Panc1 (cell line): Measurements from ENCODE around the gene SNX27. TPM values are rescaled to one million over a fixed set of nuclear protein-coding genes. Genes with fewer than 3 reads are reported as not detected.
"Not testable (repeated sequence)": the region's sequence is repeated elsewhere in the genome, so short reads cannot be mapped to it uniquely, and the experiment has no call there.

Experiments used
- ATAC-seq: fragments of 200-7000 bp; cut with Tn5 transposase; 2 replicates; pipeline ENCODE4 v1.9.1; 2020; ENCODE audit warnings: mild to moderate bottlenecking, moderate library complexity
- BruUV-seq: library from RNA; stranded (reverse); fragments of 400-500 nt; replicated peaks from 2 replicates; lab custom pipeline; 2021; lab: Mats Ljungman, UMichigan
- CTCF ChIA-PET: fragments of 300-600 bp; sonication (Branson Sonifier 250); formaldehyde crosslinking; loops from one replicate; lab custom pipeline; 2022; ENCODE audit warnings: antibody characterized with exemption; lab: Charles Lee
- POLR2A ChIA-PET: fragments of 300-600 bp; sonication (Branson Sonifier 250); formaldehyde crosslinking; loops from one replicate; lab custom pipeline; 2022; ENCODE audit warnings: antibody characterized with exemption; lab: Charles Lee
- DNase-seq: peaks from one replicate; pipeline ENCODE4 v3.0.0-alpha.2; 2010; ENCODE audit warnings: low read depth, low spot score
- H3K27ac ChIP-seq: 2 replicates; pipeline ENCODE4 v1.5.1; 2011; ENCODE audit warnings: mild to moderate bottlenecking, low read length, inconsistent platforms
- H3K27me3 ChIP-seq: fragments of 200-500 bp; sonication (Bioruptor generic); 2 replicates; pipeline ENCODE4 v1.6.0; 2014; ENCODE audit warnings: low read length, inconsistent platforms; ENCODE audit not compliant: control insufficient read depth, insufficient read depth
- H3K36me3 ChIP-seq: fragments of 200-500 bp; sonication (Bioruptor generic); 2 replicates; pipeline ENCODE4 v1.5.1; 2014; ENCODE audit warnings: inconsistent platforms, mild to moderate bottlenecking, low read length, moderate library complexity; ENCODE audit not compliant: control insufficient read depth, insufficient read depth
- H3K4me1 ChIP-seq: 2 replicates; pipeline ENCODE4 v1.5.1; 2011; ENCODE audit warnings: inconsistent platforms, mild to moderate bottlenecking, low read length, moderate library complexity; ENCODE audit not compliant: control insufficient read depth, insufficient read depth
- H3K4me3 ChIP-seq, 2 experiments: 2 replicates each; pipeline ENCODE4 v1.5.1; 2011 to 2012; ENCODE audit warnings: low read depth in 2 of 2, low read length in 2 of 2, mild to moderate bottlenecking in 2 of 2, inconsistent platforms in 1 of 2, moderate library complexity in 1 of 2
- H3K9me3 ChIP-seq: fragments of 200-500 bp; sonication (Bioruptor generic); 2 replicates; pipeline ENCODE4 v1.5.1; 2014; ENCODE audit warnings: low read depth, mild to moderate bottlenecking, inconsistent platforms, low read length, moderate library complexity; ENCODE audit not compliant: control insufficient read depth, insufficient read depth
- POLR2AphosphoS5 ChIP-seq: IDR thresholded peaks from 2 replicates; pipeline ENCODE4 v1.6.1; 2012; ENCODE audit warnings: mild to moderate bottlenecking, low read depth, low read length, moderate library complexity
- SIN3A ChIP-seq: IDR thresholded peaks from 2 replicates; pipeline ENCODE4 v1.6.1; 2012; ENCODE audit warnings: low read depth, mild to moderate bottlenecking, low read length, moderate library complexity, borderline replicate concordance; ENCODE audit not compliant: insufficient read depth
- TCF7L2 ChIP-seq: IDR thresholded peaks from 2 replicates; pipeline ENCODE4 v1.6.1; 2011; ENCODE audit warnings: mild to moderate bottlenecking, low read depth, low read length, inconsistent platforms
- in situ Hi-C: cut with HindIII; loops from 2 replicates; pipeline ENCODE4 v1.10.0; 2016; ENCODE audit warnings: low sequenced_read_pairs, low pct_unique_long_range_greater_than_20kb
- intact Hi-C: fragments of 100-400 bp; cut with micrococcal nuclease; formaldehyde crosslinking; loops from one replicate; pipeline ENCODE4 v1.10.0; 2022; ENCODE audit not compliant: unreplicated experiment
- total RNA-seq: library from RNA; stranded (reverse); gene quantifications from one replicate; pipeline ENCODE4 v1.2.1, GENCODE V29; 2021; ENCODE audit not compliant: unreplicated experiment
- TF ChIP-seq, protein P1 (sequence below): fragments of 450-650 bp; IDR thresholded peaks from 2 replicates; pipeline ENCODE4 v1.5.1; 2017; ENCODE audit warnings: mild to moderate bottlenecking
- TF ChIP-seq, protein P2 (sequence below), 2 experiments: IDR thresholded peaks; 2 replicates each; pipeline ENCODE4 v1.6.1; 2011 to 2012; ENCODE audit warnings: low read depth in 2 of 2, control low read depth in 1 of 2, low read length in 1 of 2, mild to moderate bottlenecking in 1 of 2, moderate library complexity in 1 of 2; ENCODE audit not compliant: insufficient read depth in 1 of 2

SNX27 gene
- total RNA-seq, 1 experiment from 2014 or later: 58.4 TPM

DNA sequence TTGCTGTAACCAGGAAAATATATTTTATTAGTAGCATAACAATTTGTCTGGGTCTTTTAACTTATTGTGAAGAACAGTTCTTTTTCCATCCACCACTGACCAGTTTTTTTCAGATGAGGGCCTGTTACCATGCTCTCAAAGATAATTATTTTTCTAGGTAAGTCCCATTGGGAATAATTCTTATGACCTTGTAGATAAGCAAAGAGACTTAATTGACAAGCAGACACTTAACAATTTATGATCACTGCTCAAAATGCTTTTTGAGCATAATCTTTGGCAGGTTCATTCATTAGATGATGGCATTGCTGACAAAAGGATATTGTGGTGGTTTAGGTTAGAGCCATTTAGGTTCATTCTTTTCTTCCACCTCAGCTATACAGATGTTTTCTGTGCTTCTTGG is 6.6 kb downstream of the SNX27 start:
- intact Hi-C loops: no loop called here
- BruUV-seq: TSS peak; percentile 14
- TF ChIP-seq SIN3A: no peak
- no peak for TF ChIP-seq TCF7L2
- TF ChIP-seq POLR2AphosphoS5: no peak
- TF ChIP-seq, protein P1, sequence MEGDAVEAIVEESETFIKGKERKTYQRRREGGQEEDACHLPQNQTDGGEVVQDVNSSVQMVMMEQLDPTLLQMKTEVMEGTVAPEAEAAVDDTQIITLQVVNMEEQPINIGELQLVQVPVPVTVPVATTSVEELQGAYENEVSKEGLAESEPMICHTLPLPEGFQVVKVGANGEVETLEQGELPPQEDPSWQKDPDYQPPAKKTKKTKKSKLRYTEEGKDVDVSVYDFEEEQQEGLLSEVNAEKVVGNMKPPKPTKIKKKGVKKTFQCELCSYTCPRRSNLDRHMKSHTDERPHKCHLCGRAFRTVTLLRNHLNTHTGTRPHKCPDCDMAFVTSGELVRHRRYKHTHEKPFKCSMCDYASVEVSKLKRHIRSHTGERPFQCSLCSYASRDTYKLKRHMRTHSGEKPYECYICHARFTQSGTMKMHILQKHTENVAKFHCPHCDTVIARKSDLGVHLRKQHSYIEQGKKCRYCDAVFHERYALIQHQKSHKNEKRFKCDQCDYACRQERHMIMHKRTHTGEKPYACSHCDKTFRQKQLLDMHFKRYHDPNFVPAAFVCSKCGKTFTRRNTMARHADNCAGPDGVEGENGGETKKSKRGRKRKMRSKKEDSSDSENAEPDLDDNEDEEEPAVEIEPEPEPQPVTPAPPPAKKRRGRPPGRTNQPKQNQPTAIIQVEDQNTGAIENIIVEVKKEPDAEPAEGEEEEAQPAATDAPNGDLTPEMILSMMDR: no peak
- TF ChIP-seq, protein P2, sequence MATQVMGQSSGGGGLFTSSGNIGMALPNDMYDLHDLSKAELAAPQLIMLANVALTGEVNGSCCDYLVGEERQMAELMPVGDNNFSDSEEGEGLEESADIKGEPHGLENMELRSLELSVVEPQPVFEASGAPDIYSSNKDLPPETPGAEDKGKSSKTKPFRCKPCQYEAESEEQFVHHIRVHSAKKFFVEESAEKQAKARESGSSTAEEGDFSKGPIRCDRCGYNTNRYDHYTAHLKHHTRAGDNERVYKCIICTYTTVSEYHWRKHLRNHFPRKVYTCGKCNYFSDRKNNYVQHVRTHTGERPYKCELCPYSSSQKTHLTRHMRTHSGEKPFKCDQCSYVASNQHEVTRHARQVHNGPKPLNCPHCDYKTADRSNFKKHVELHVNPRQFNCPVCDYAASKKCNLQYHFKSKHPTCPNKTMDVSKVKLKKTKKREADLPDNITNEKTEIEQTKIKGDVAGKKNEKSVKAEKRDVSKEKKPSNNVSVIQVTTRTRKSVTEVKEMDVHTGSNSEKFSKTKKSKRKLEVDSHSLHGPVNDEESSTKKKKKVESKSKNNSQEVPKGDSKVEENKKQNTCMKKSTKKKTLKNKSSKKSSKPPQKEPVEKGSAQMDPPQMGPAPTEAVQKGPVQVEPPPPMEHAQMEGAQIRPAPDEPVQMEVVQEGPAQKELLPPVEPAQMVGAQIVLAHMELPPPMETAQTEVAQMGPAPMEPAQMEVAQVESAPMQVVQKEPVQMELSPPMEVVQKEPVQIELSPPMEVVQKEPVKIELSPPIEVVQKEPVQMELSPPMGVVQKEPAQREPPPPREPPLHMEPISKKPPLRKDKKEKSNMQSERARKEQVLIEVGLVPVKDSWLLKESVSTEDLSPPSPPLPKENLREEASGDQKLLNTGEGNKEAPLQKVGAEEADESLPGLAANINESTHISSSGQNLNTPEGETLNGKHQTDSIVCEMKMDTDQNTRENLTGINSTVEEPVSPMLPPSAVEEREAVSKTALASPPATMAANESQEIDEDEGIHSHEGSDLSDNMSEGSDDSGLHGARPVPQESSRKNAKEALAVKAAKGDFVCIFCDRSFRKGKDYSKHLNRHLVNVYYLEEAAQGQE (IDR thresholded peaks at IDR 0.05; ENCODE audit: insufficient read depth in 1 of 2, low read depth in 2 of 2, low read length in 1 of 2): no peak

DNA sequence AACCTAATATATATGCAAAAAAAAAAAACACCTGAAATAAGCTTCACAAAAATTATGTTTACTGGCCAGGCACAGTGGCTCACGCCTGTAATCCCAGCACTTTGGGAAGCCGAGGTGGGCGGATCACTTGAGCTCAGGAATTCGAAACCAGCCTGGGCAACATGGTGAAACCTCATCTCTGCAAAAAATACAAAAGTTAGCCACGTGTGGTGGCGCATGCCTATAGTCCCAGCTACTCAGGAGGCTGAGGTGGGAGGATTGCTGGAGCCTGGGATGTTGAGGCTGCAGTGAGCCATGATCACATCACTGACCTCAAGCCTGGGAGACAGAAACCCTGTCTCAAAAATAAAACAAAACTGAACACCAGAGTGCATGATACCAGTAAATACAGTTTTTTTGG is 7.1 kb downstream of the SNX27 start:
- DNase-seq, intact Hi-C loops, H3K9me3 ChIP-seq, in situ Hi-C loops, H3K36me3 ChIP-seq, ATAC-seq, CTCF ChIA-PET, H3K4me3 ChIP-seq, BruUV-seq, H3K27me3 ChIP-seq: not testable (repeated sequence)
- POLR2A ChIA-PET: interaction anchor here (0.6 kb wide), 1 partner anchor 278 kb away, joined by 4 read pairs; no protein-coding TSS in a partner anchor
- H3K27ac ChIP-seq: peak overlapping the region; percentile 77
- peaks cover 63% of the 10 kb centered on the region for H3K4me1 ChIP-seq

More for the DNA sequence above, 6.6 kb downstream of the SNX27 start:
- Histone ChIP-seq H3K27ac (no peak overlapping the region; the same call in 1 of the 2 replicates), H3K9me3 (no peaks in the 10 kb centered on the region), H3K36me3 (no peaks in the 10 kb centered on the region), H3K27me3 (no peaks in the 10 kb centered on the region), H3K4me1 (peaks cover 68% of the 10 kb centered on the region), H3K4me3 (no peak overlapping the region)
- ChIA-PET POLR2A (no interaction called here), CTCF (no interaction called here)
- DNase-seq (no peak), ATAC-seq (no peak)
- in situ Hi-C loops: no loop called here

DNA sequence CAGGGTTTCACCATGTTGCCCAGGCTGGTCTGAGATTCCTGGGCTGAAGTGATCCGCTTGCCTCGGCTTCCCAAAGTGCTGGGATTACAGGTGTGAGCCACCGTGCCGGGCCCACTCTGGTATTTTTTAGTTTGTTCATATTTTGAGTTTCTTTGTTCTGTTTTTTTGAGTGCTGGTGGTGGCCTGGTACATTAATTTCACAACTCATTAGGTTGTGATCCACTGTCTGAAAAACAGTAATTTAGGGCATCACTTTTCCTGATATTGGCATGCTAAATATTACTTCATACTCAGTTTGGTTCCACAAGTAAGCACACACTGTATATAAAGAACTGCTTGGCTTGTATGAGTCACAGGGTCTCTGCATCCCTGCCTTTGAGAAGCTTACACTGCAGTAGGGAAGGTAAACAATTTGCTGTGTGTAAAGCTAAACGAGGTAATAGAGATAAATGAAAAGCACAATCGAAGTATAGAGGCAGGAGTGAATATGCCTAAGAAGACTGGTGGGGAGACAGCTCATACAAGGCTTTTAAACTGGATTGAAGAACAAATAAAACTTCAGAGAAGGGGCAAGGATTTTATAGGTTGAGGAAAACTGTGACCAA is 7.7 kb downstream of the SNX27 start:
- H3K27ac ChIP-seq: peak overlapping the region; percentile 77
- no peaks in the 10 kb centered on the region for H3K9me3 ChIP-seq
- H3K4me1 ChIP-seq: peaks cover 62% of the 10 kb centered on the region
- intact Hi-C loops (no loop called here), in situ Hi-C loops (no loop called here)
- no peaks in the 10 kb centered on the region for H3K36me3 ChIP-seq
- ChIA-PET CTCF (no interaction called here), POLR2A (interaction anchor here (0.6 to 1.0 kb wide), 3 partner anchors 14 to 277 kb away, joined by 3 to 4 read pairs (median 3); no protein-coding TSS in a partner anchor)
- no peak overlapping the region for H3K4me3 ChIP-seq
- ATAC-seq: peak; percentile 85
- no peaks in the 10 kb centered on the region for H3K27me3 ChIP-seq
- TSS peak; percentile 21 for BruUV-seq
- TF ChIP-seq TCF7L2: no peak
- TF ChIP-seq, protein P2 (IDR thresholded peaks at IDR 0.05; ENCODE audit: insufficient read depth in 1 of 2, low read depth in 2 of 2, low read length in 1 of 2): no peak
- TF ChIP-seq, protein P1: no peak
- no peak for DNase-seq
